ENCODE data around the gene CAPN8. TPM values are rescaled to one million over a fixed set of nuclear protein-coding genes. Genes with fewer than 3 reads are reported as not detected.
A peak's percentile ranks its signal among the peaks of the same experiment; 100 is the strongest.

CAPN8 gene
- total RNA-seq, 1 experiment from 2014 or later: not detected

- Histone ChIP-seq H3K27ac (no peak overlapping the region), H3K27me3 (replicated peaks) (0 out of 2 replicates have a peak, but pooled peaks cover 4% of the 10 kb centered on the region)
- DNase-seq (ENCODE audit: low read depth in 1 of 2, low spot score in 2 of 2): peak; percentile 31 to 51
These were observed 18.3 kb upstream of the CAPN8 start for GRCh38 chr1:223683586-223684487.

GRCh38 chr1:223682502-223682901, 17.0 kb upstream of the CAPN8 start:
- no peak for DNase-seq (ENCODE audit: low read depth in 1 of 2, low spot score in 2 of 2)

More at GRCh38 chr1:223683586-223684487, 18.3 kb upstream of the CAPN8 start:
- H3K9me3 ChIP-seq (replicated peaks): no peaks in the 10 kb centered on the region
- H3K4me1 ChIP-seq (replicated peaks): no peaks in the 10 kb centered on the region; the same call in 1 of the 2 replicates
- no peak overlapping the region for H3K4me3 ChIP-seq
- no peaks in the 10 kb centered on the region for H3K36me3 ChIP-seq

GRCh38 chr1:223680188-223680587, 14.7 kb upstream of the CAPN8 start:
- Histone ChIP-seq H3K4me3 (no peak overlapping the region), H3K27me3 (replicated peaks) (no peaks in the 10 kb centered on the region), H3K9me3 (replicated peaks) (no peaks in the 10 kb centered on the region), H3K27ac (no peak overlapping the region), H3K36me3 (no peaks in the 10 kb centered on the region), H3K4me1 (replicated peaks) (no peaks in the 10 kb centered on the region; the same call in 1 of the 2 replicates)
- DNase-seq (ENCODE audit: low read depth in 1 of 2, low spot score in 2 of 2): no peak

More at GRCh38 chr1:223682502-223682901, 17.0 kb upstream of the CAPN8 start:
- H3K4me1 ChIP-seq (replicated peaks): no peaks in the 10 kb centered on the region; the same call in 1 of the 2 replicates
- H3K4me3 ChIP-seq: no peak overlapping the region
- no peaks in the 10 kb centered on the region for H3K9me3 ChIP-seq (replicated peaks)
- H3K27ac ChIP-seq: no peak overlapping the region
- H3K27me3 ChIP-seq (replicated peaks): 0 out of 2 replicates have a peak, but pooled peaks cover 4% of the 10 kb centered on the region
- no peaks in the 10 kb centered on the region for H3K36me3 ChIP-seq

- H3K36me3 ChIP-seq: no peaks in the 10 kb centered on the region
- no peak overlapping the region for H3K27ac ChIP-seq
- H3K9me3 ChIP-seq (replicated peaks): peaks cover 5% of the 10 kb centered on the region; the same call in 1 of the 2 replicates
- no peak overlapping the region for H3K4me3 ChIP-seq
- H3K27me3 ChIP-seq (replicated peaks): no peaks in the 10 kb centered on the region
- DNase-seq (ENCODE audit: low read depth in 1 of 2, low spot score in 2 of 2): no peak
- no peaks in the 10 kb centered on the region; the same call in 1 of the 2 replicates for H3K4me1 ChIP-seq (replicated peaks)
These were observed 13.3 kb upstream of the CAPN8 start for GRCh38 chr1:223678841-223679240.

GRCh38 chr1:223674119-223674890, 8.8 kb upstream of the CAPN8 start:
- no peak for DNase-seq (ENCODE audit: low read depth in 1 of 2, low spot score in 2 of 2)
- no peaks in the 10 kb centered on the region for H3K27me3 ChIP-seq (replicated peaks)
- H3K4me1 ChIP-seq (replicated peaks): no peaks in the 10 kb centered on the region
- H3K9me3 ChIP-seq (replicated peaks): peaks cover 6% of the 10 kb centered on the region; the same call in 1 of the 2 replicates
- H3K4me3 ChIP-seq: no peak overlapping the region
- no peaks in the 10 kb centered on the region for H3K36me3 ChIP-seq
- H3K27ac ChIP-seq: no peak overlapping the region

GRCh38 chr1:223670458-223671159, 5.1 kb upstream of the CAPN8 start:
- Histone ChIP-seq H3K27ac (no peak overlapping the region), H3K4me3 (no peak overlapping the region), H3K4me1 (replicated peaks) (peaks cover 7% of the 10 kb centered on the region), H3K36me3 (no peaks in the 10 kb centered on the region), H3K9me3 (replicated peaks) (peaks cover 6% of the 10 kb centered on the region; the same call in 1 of the 2 replicates), H3K27me3 (replicated peaks) (no peaks in the 10 kb centered on the region)
- DNase-seq (ENCODE audit: low read depth in 1 of 2, low spot score in 2 of 2): no peak

- Histone ChIP-seq H3K27ac (no peak overlapping the region), H3K9me3 (replicated peaks) (peaks cover 5% of the 10 kb centered on the region; the same call in 1 of the 2 replicates), H3K4me3 (no peak overlapping the region), H3K36me3 (no peaks in the 10 kb centered on the region), H3K27me3 (replicated peaks) (no peaks in the 10 kb centered on the region), H3K4me1 (replicated peaks) (peaks cover 7% of the 10 kb centered on the region)
- no peak for DNase-seq (ENCODE audit: low read depth in 1 of 2, low spot score in 2 of 2)
These were observed 3.7 kb upstream of the CAPN8 start for GRCh38 chr1:223669003-223669795.

GRCh38 chr1:223667484-223668182, 2.1 kb upstream of the CAPN8 start:
- H3K4me3 ChIP-seq: no peak overlapping the region
- H3K27me3 ChIP-seq (replicated peaks): no peaks in the 10 kb centered on the region
- DNase-seq (ENCODE audit: low read depth in 1 of 2, low spot score in 2 of 2): peak in 1 of 2 experiments; percentile 37
- H3K27ac ChIP-seq: no peak overlapping the region
- H3K36me3 ChIP-seq: no peaks in the 10 kb centered on the region
- H3K4me1 ChIP-seq (replicated peaks): peaks cover 7% of the 10 kb centered on the region
- H3K9me3 ChIP-seq (replicated peaks): no peaks in the 10 kb centered on the region

- no peak for DNase-seq (ENCODE audit: low read depth in 1 of 2, low spot score in 2 of 2)
- H3K9me3 ChIP-seq (replicated peaks): no peaks in the 10 kb centered on the region
- peaks cover 14% of the 10 kb centered on the region for H3K4me1 ChIP-seq (replicated peaks)
- no peaks in the 10 kb centered on the region; the same call in 1 of the 2 replicates for H3K27me3 ChIP-seq (replicated peaks)
- no peak overlapping the region for H3K27ac ChIP-seq
- H3K36me3 ChIP-seq: no peaks in the 10 kb centered on the region
- no peak overlapping the region for H3K4me3 ChIP-seq
These were observed 1.4 kb downstream of the CAPN8 start for GRCh38 chr1:223664106-223664505.

GRCh38 chr1:223662943-223663342, 2.6 kb downstream of the CAPN8 start:
- peaks cover 11% of the 10 kb centered on the region for H3K4me1 ChIP-seq (replicated peaks)
- no peak overlapping the region for H3K4me3 ChIP-seq
- H3K27ac ChIP-seq: no peak overlapping the region
- DNase-seq (ENCODE audit: low read depth in 1 of 2, low spot score in 2 of 2): no peak
- no peaks in the 10 kb centered on the region; the same call in 1 of the 2 replicates for H3K27me3 ChIP-seq (replicated peaks)
- H3K9me3 ChIP-seq (replicated peaks): no peaks in the 10 kb centered on the region
- H3K36me3 ChIP-seq: no peaks in the 10 kb centered on the region

- Histone ChIP-seq H3K9me3 (replicated peaks) (no peaks in the 10 kb centered on the region), H3K27ac (no peak overlapping the region), H3K27me3 (replicated peaks) (no peaks in the 10 kb centered on the region; the same call in 1 of the 2 replicates), H3K4me1 (replicated peaks) (peaks cover 16% of the 10 kb centered on the region), H3K36me3 (no peaks in the 10 kb centered on the region), H3K4me3 (no peak overlapping the region)
- DNase-seq (ENCODE audit: low read depth in 1 of 2, low spot score in 2 of 2): no peak
These were observed 5.8 kb downstream of the CAPN8 start for GRCh38 chr1:223659711-223660110.

- H3K27ac ChIP-seq: no peak overlapping the region
- no peak for DNase-seq (ENCODE audit: low read depth in 1 of 2, low spot score in 2 of 2)
- H3K4me1 ChIP-seq (replicated peaks): peaks cover 27% of the 10 kb centered on the region
- no peaks in the 10 kb centered on the region for H3K36me3 ChIP-seq
- no peaks in the 10 kb centered on the region; the same call in 1 of the 2 replicates for H3K27me3 ChIP-seq (replicated peaks)
- H3K9me3 ChIP-seq (replicated peaks): no peaks in the 10 kb centered on the region
- no peak overlapping the region for H3K4me3 ChIP-seq
These were observed 7.5 kb downstream of the CAPN8 start for GRCh38 chr1:223657978-223658377.

Measured in SJSA1 (cell line).